Panc1 (cell line): ENCODE data around the gene CDV3.

Experiments
- CTCF ChIP-seq: fragments of 450-650 bp; IDR thresholded peaks from 2 replicates; pipeline ENCODE4 v1.5.1; 2017; ENCODE audit warnings: mild to moderate bottlenecking
- POLR2AphosphoS5 ChIP-seq: IDR thresholded peaks from 2 replicates; pipeline ENCODE4 v1.6.1; 2012; ENCODE audit warnings: mild to moderate bottlenecking, low read depth, low read length, moderate library complexity

- no peak for TF ChIP-seq POLR2AphosphoS5
- no peak for TF ChIP-seq CTCF
Measured at GRCh38 chr3:133588035-133588434, 14.5 kb downstream of the CDV3 start.
